MCF 10A (cell line): Measurements from ENCODE around the gene PCNA. TPM values are rescaled to one million over a fixed set of nuclear protein-coding genes. Genes with fewer than 3 reads are reported as not detected.
A peak's percentile ranks its signal among the peaks of the same experiment; 100 is the strongest.

Experiments used
- BruUV-seq: library from RNA; stranded (reverse); fragments of 400-500 nt; replicated peaks from 2 replicates; lab custom pipeline; 2021; lab: Mats Ljungman, UMichigan
- CTCF ChIA-PET: fragments of 300-600 bp; sonication (Branson Sonifier 250); formaldehyde crosslinking; extraction: SDS; loops from one replicate; lab custom pipeline; 2021; ENCODE audit warnings: antibody characterized with exemption, inconsistent platforms; lab: Yijun Ruan, JAX
- POLR2A ChIA-PET: fragments of 300-600, 350-650 bp; sonication (Branson Sonifier 250); formaldehyde crosslinking; extraction: SDS; loops from one replicate; lab custom pipeline; 2020; ENCODE audit warnings: antibody characterized with exemption, inconsistent platforms; lab: Yijun Ruan, JAX
- DNase-seq: peaks from one replicate; pipeline ENCODE4 v3.0.0-alpha.2; 2018; ENCODE audit not compliant: unreplicated experiment
- H3K27ac Mint-ChIP-seq: one replicate; pipeline ENCODE4 v1.8.0; 2022; ENCODE audit warnings: mild to moderate bottlenecking, low read depth, mixed read lengths; ENCODE audit not compliant: unreplicated experiment
- H3K27me3 Mint-ChIP-seq: one replicate; pipeline ENCODE4 v1.8.0; 2022; ENCODE audit warnings: mixed read lengths; ENCODE audit not compliant: insufficient read depth, unreplicated experiment
- H3K36me3 Mint-ChIP-seq: one replicate; pipeline ENCODE4 v1.8.0; 2022; ENCODE audit warnings: mild to moderate bottlenecking, moderate library complexity, mixed read lengths; ENCODE audit not compliant: insufficient read depth, unreplicated experiment
- H3K4me1 Mint-ChIP-seq: one replicate; pipeline ENCODE4 v1.8.0; 2022; ENCODE audit warnings: mixed read lengths; ENCODE audit not compliant: insufficient read depth, unreplicated experiment
- H3K4me3 Mint-ChIP-seq: one replicate; pipeline ENCODE4 v1.8.0; 2022; ENCODE audit warnings: mild to moderate bottlenecking, moderate library complexity, mixed read lengths; ENCODE audit not compliant: unreplicated experiment
- H3K9me3 Mint-ChIP-seq: one replicate; pipeline ENCODE4 v1.8.0; 2022; ENCODE audit warnings: mixed read lengths; ENCODE audit not compliant: unreplicated experiment
- CTCF ChIP-seq: fragments of 200-600 bp; IDR thresholded peaks from one replicate; pipeline ENCODE4 v1.8.0; 2022; ENCODE audit warnings: antibody characterized with exemption, mild to moderate bottlenecking; ENCODE audit not compliant: unreplicated experiment
- intact Hi-C: fragments of 100-400 bp; cut with micrococcal nuclease; formaldehyde crosslinking; loops from 2 replicates; pipeline ENCODE4 v1.14.1; 2022
- total RNA-seq: library from RNA; stranded (reverse); gene quantifications from 2 replicates; pipeline ENCODE4 v1.2.3, GENCODE V29; 2022

Gene PCNA
- total RNA-seq, 1 experiment from 2014 or later: 45.5 TPM

DNA sequence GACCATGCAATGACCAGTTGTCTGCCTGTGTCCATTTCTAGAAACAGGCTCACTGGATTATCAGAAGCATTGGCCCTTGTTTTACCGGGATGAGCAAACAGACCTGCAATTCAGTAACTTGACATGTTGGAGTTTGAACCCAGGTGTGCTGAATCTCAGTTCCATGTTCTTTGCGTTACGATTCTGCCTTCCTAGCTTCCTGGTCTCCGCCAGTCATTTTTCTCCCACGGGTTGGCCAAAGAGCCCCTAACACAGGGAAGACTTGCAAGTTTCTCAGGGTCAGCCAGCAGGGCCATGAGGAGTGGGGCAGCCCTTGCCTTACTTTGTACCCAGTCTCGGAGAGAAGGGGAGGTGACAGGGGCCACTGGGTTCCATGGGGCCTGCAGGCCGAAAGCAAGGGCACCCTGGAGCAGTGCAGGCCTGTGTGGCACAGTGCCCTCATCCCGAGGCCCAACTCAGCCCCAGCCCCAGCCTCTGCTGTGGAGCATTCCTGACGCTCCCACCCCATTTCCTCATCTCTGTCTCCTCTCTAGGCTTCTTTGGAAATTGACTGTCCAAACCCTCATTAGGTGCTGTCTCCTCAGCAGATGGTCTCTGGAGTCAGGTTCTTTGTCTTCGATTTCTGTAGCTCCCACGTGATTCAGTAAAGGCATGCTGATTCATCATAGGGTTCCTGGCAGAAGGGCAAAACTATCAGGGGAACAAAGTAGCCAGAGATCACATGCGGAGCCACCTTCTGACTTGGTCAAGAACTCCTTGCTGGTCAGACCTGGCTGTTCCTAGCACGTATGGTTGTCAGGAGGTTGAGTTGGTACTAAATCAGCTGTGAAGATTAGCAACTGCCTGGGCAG is 30.7 kb upstream of the PCNA start:
- no peaks in the 10 kb centered on the region for H3K36me3 Mint-ChIP-seq
- peak; percentile 47 for DNase-seq
- peak overlapping the region; percentile 11 for H3K27ac Mint-ChIP-seq
- intact Hi-C loops: no loop called here
- H3K4me1 Mint-ChIP-seq: peaks cover 25% of the 10 kb centered on the region
- H3K9me3 Mint-ChIP-seq: no peaks in the 10 kb centered on the region
- ChIA-PET CTCF (interaction anchor here (0.7 to 1.0 kb wide), 4 partner anchors 8 to 737 kb away, joined by 3 read pairs; no protein-coding TSS in a partner anchor), POLR2A (interaction anchor here (1.2 kb wide), 2 partner anchors 24 to 35 kb away, joined by 3 read pairs; partner anchors contain the start of gene CDS2)
- no peak overlapping the region for H3K4me3 Mint-ChIP-seq
- no peak for TF ChIP-seq CTCF
- H3K27me3 Mint-ChIP-seq: no peaks in the 10 kb centered on the region
- no TSS peak for BruUV-seq

- no peak overlapping the region for H3K4me3 Mint-ChIP-seq
- intact Hi-C loops: no loop called here
- H3K36me3 Mint-ChIP-seq: no peaks in the 10 kb centered on the region
- CTCF ChIA-PET: interaction anchor here (0.7 kb wide), 3 partner anchors 8 to 738 kb away, joined by 3 read pairs; no protein-coding TSS in a partner anchor
- H3K27ac Mint-ChIP-seq: no peak overlapping the region
- POLR2A ChIA-PET: no interaction called here
- H3K27me3 Mint-ChIP-seq: no peaks in the 10 kb centered on the region
- BruUV-seq: no TSS peak
- peaks cover 25% of the 10 kb centered on the region for H3K4me1 Mint-ChIP-seq
- no peak for TF ChIP-seq CTCF
- H3K9me3 Mint-ChIP-seq: no peaks in the 10 kb centered on the region
- DNase-seq: no peak
Observed at GRCh38 chr20:5149892-5150225, 30.1 kb upstream of the PCNA start.

- Mint-ChIP-seq H3K36me3 (no peaks in the 10 kb centered on the region), H3K27ac (no peak overlapping the region), H3K4me1 (peaks cover 18% of the 10 kb centered on the region), H3K27me3 (no peaks in the 10 kb centered on the region), H3K4me3 (no peak overlapping the region), H3K9me3 (no peaks in the 10 kb centered on the region)
- no peak for DNase-seq
- CTCF ChIA-PET: interaction anchor here (1.9 to 2.2 kb wide), 2 partner anchors 22 to 57 kb away, joined by 9 to 10 read pairs; partner anchors contain the start of gene CDS2
- POLR2A ChIA-PET: no interaction called here
- no TSS peak for BruUV-seq
- intact Hi-C loops: no loop called here
- TF ChIP-seq CTCF: no peak
Observed at GRCh38 chr20:5148581-5148980, 28.8 kb upstream of the PCNA start.

DNA sequence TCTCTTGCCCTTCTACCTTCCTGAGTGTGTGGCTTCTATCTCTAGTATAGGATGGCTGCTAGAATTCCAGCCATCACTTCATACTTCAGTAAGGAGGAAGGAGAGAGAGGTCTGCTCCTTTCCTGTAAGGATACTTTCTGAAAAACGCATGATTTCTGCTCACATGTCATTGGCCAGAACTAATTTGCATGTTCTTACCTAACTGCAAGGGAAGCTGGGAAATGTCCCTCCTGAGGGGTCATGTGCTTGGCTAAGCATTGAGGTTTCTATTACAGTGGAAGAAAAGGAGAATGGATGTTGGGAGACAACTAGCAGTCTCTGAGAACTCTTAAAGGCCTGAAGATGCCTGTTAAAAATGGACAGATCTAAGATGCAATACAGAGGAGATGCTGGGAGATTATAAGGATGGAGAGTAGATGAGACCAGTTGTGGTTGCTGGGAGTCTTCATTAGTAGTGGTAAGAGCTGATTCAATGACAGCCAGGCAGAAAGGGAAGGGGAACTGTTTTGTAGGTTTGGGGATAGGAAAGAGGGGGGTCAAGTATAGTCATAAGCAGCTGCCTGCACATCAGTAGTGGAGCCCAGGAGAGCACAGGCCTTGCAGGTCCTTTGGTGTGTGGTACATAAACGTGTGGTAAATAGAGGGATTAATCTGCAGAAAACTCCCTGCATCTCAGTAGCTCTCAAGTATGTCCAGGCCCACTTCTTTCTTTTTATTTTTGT is 27.3 kb upstream of the PCNA start:
- Mint-ChIP-seq H3K4me1 (peaks cover 15% of the 10 kb centered on the region), H3K27me3 (no peaks in the 10 kb centered on the region), H3K4me3 (no peak overlapping the region), H3K27ac (no peak overlapping the region), H3K9me3 (no peaks in the 10 kb centered on the region), H3K36me3 (no peaks in the 10 kb centered on the region)
- ChIA-PET CTCF (interaction anchor here (0.6 to 2.2 kb wide), 9 partner anchors 14 to 302 kb away, joined by 3 to 10 read pairs (median 3); partner anchors contain the start of gene CDS2), POLR2A (interaction anchor here (0.6 to 2.6 kb wide), 2 partner anchors 20 to 29 kb away, joined by 7 to 10 read pairs; partner anchors contain the start of gene CDS2)
- intact Hi-C loops: no loop called here
- BruUV-seq: no TSS peak
- DNase-seq: no peak
- no peak for TF ChIP-seq CTCF
